NT2/D1 (cell line): ENCODE results near the gene ZNF618.

Experiments
- SUZ12 ChIP-seq: IDR thresholded peaks from 2 replicates; pipeline ENCODE4 v1.6.1; 2011; ENCODE audit not compliant: insufficient read length, insufficient read depth; ENCODE audit errors: extremely low read depth
- YY1 ChIP-seq: IDR thresholded peaks from 2 replicates; pipeline ENCODE4 v1.6.1; 2011; ENCODE audit not compliant: insufficient read length, insufficient read depth

DNA sequence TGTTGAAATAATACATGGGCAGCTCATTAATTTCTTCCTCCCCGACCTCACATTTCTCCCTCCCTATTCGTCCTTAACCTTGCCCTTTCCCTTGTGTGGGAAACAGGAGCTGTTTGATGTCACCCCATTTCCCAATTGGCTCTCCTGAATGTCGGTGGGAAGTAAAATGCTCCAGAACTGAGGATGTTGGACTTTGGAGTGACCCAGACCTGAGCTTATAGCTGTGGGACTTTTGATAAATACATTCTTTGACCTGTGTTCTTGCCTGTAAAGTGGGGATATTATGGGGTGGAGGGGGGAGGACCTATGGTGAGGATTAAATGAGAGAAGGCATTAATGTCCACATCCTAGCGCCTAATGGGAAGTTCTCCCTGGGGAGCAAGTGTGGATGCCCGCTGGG is 91.3 kb downstream of the ZNF618 start:
- TF ChIP-seq YY1 = no peak
- TF ChIP-seq SUZ12 = no peak
